ENCODE results near the gene TSSK6.

The TSSK6 gene

GRCh38 chr19:19464339-19465098 is 50.8 kb downstream of the TSSK6 start:
- DNase-seq (ENCODE audit: low spot score): no peak

Data from germinal center (tissue), 1 donor.